T-helper 2 cell treated with Interferon-gamma antibody and Interleukin-4, amounts not matched to agents 100 ng/mL and 5 ng/mL, for 36 hours (primary cell): ENCODE measurements around the gene TAS2R60. TPM values are rescaled to one million over a fixed set of nuclear protein-coding genes. Genes with fewer than 3 reads are reported as not detected.
"Not testable (repeated sequence)": the region's sequence is repeated elsewhere in the genome, so short reads cannot be mapped to it uniquely, and the experiment has no call there.

Source experiments
- intact Hi-C: fragments of 100-400 bp; cut with micrococcal nuclease; formaldehyde crosslinking; loops from one replicate; pipeline ENCODE4 v1.15.1; 2023
- total RNA-seq: library from RNA; stranded (reverse); gene quantifications from 2 replicates; pipeline ENCODE4 v1.2.3, GENCODE V29; 2022

Gene TAS2R60
- total RNA-seq, 1 donor from 2014 or later, result not detected

- intact Hi-C loops, result no loop called here
Measured at GRCh38 chr7:143467724-143468123, 24.5 kb downstream of the TAS2R60 start.

DNA sequence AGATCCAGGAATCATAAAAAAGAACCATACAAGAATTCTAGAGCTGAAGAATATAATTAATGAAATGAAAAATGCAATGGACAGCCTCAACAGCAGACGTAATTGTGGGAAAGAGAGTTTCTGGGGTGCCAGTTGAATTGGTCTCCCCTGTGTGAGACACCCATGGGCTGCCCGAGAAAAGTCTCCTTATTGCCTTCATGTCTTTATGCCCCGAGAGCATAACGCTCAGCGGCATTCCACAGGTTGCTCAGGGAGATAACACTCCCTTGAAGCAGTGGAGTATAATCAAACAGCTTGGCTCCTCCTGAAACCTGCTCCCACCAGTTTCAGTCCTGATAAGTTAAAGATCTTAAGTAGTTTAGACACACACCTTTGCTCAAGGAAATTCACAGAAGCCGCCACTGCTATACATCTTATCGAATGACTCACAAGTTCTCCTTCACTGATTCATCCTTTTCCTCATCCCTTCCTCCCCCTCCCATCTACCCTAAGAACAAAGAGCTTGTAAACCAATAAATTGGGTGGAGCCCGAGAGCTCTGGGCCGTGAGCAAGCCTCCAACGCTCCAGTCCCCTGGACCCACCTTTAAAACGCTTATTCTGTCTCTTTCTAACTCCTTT is 28.9 kb downstream of the TAS2R60 start:
- intact Hi-C loops, result not testable (repeated sequence)

- intact Hi-C loops, result no loop called here
Measured at GRCh38 chr7:143477501-143478150, 34.4 kb downstream of the TAS2R60 start, which contains the start of gene TAS2R41. TSS of gene TAS2R41 (plus strand) at chr7:143477873. CDS start at chr7:143477873, 0 bp downstream.

DNA sequence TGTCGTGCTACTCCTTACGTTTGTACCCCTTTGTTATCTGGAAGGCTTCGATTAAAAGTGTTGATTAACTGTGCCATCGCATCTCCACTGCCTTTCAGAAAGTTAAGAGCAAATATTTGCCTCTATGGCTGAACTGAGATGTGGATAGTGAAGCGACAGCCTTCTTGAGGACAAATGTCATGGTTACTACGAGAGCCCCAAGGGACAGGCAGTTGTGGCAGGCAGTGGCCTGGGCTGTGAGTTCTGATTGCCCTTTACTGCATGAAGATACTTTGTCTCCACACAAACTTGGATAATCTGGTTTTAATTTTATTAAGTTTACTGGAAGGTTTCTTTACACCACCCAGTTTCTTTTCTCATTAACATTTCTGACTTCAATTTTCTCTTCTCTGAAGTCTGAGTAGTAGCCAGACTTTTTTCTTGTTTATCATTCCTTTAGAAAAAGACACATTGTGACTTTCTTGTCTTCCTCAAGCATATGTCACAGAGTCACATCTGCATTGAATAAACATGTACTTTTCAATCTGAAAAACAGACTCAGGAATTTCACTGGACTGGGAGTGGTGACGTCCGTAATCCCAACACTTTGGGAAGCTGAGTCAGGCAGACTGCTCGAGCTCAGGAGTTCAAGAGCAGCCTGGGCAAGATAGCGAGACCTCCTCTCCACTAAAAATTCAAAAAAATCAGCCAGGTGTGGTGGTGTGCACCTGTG is 36.0 kb downstream of the TAS2R60 start:
- intact Hi-C loops, result no loop called here

GRCh38 chr7:143480501-143480900 is 37.2 kb downstream of the TAS2R60 start:
- intact Hi-C loops, result no loop called here

DNA sequence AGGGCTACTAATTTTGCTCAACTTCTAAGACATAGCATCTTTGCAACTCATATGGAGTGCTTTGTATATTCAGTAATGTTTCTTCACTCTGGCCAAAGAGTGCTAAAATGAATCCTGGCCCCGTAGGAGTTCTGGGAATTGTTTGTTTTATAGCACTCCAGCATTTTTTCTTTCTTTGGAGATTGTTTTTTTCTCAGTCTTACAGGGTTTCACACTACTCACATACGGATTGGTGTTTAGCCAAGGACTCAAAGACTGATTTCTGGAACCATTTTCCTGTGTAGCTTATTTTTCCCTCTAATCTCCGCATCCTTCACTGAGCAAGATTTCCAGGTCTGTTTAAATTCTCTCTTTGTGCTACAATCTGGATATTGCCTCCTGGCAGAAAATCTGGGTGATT is 40.9 kb downstream of the TAS2R60 start:
- intact Hi-C loops, result no loop called here

DNA sequence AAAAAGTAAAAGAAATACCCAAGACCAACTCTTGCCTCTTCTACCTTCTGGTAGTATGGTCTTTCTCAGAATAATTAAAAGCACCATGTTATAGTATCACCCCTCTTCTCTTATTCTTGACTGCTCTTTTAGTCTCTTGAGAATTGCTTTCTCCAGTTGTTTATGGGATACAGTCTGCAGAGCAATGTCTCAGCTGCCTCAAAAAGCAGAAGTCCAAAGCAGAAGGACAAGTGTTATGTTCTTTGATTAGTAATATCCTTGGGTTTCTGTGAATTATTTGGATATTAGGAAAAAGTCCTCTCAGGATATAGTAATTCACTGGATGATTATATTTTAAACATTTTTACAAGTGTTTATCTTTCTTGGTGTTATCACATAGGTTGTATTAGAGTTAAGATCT is 41.8 kb downstream of the TAS2R60 start:
- intact Hi-C loops, result no loop called here

DNA sequence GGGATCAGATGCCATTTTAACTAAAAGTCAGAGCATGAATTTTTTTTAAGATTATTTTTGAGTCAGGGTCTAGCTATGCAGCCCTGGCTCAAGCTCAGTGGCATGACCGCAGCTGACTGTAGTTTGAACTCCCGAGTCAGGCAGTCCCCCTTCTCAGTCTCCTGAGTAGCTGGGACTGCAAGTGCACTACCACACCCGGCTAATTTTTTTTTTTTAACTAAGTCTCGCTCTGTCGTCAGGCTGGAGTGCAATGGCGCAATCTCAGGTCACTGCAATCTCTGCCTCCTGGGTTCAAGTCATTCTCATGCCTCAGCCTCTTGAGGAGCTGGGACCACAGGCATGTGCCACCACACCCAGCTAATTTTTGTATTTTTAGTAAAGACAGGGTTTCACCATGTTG is 42.2 kb downstream of the TAS2R60 start:
- intact Hi-C loops, result no loop called here

DNA sequence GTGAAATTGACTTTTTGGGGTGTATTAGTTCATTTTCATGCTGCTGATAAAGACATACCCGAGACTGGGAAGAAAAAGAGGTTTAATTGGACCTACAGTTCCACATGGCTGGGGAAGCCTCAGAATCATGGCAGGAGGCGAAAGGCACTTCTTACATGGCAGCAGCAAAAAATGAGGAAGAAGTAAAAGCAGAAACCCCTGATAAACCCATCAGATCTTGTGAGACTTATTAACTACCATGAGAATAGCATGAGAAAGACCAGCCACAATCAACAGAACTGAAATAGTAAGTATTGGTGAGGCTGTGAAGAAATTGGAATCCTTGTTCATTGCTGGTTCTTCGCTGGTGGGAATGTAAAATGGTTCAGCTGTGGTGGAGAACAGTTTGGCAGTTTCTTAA is 43.0 kb downstream of the TAS2R60 start:
- intact Hi-C loops, result not testable (repeated sequence)

GRCh38 chr7:143487061-143487460 is 43.8 kb downstream of the TAS2R60 start:
- intact Hi-C loops, result no loop called here

DNA sequence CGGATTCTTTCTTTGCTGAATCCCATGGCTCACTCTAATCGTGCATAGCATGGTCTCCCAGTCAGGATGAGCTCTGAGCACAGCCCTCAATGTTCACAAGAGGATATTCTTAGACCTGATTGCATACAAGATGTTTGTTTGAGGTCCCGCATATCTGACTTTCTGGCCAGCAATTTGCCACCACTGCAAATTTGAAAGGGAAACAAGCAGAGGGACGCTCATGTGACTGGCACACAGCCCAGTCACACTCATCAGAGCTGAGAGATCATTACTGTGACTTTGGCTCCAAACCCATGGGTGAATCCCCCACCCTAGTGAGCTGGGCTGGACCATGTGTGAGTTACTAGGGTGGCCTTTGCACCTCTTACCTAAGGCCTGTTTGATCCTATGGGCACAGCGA is 44.3 kb downstream of the TAS2R60 start:
- intact Hi-C loops, result no loop called here

DNA sequence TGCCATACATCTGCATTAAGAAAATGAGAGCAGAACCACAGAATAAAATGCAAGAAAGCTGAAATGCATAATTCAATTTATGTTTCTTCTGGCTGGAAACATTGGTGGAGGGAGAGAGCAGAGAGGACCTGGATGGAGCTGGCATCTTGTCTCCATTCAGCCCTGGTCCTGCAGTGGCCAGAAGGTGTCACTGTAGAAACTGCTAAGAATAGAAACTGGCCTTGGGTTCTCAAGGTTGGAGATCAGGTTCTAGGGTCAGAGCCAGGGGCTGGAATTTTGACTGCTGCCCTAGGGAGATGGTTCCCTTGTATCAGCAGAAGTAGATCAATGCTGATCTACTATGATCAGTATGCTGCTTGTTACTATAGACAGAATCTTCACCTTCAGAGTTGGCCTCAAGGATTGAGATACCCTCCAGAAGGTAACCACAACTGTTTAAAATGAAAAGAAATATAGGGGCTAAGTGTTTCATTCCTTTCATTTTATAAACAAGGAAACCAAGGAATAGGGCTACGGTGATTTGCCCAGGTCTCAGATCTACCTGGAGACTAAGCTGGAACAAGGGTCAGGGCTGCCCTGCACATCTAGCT is 47.6 kb downstream of the TAS2R60 start:
- intact Hi-C loops, result no loop called here

- intact Hi-C loops, result no loop called here
Measured at GRCh38 chr7:143492043-143492471, 48.8 kb downstream of the TAS2R60 start.

- intact Hi-C loops, result no loop called here
Measured at GRCh38 chr7:143492799-143493739, 49.8 kb downstream of the TAS2R60 start.

GRCh38 chr7:143493751-143494150 is 50.5 kb downstream of the TAS2R60 start:
- intact Hi-C loops, result no loop called here

Other genes starting within 250 kb of the TAS2R60 start
- gene TAS2R40, start 221.4 kb upstream of the TAS2R60 start, total RNA-seq, result not detected in 2 replicates
- gene GSTK1, start 180.0 kb upstream of the TAS2R60 start, total RNA-seq, result 363 and 365 TPM in 2 replicates
- gene TMEM139, start 158.5 kb upstream of the TAS2R60 start, total RNA-seq, result 0.89 and 1.2 TPM in 2 replicates
- 118 and 124 TPM in 2 replicates for gene CASP2, start 155.1 kb upstream of the TAS2R60 start, total RNA-seq
- 0.09 TPM in 1 of 2 replicates, not detected in the other for gene CLCN1, start 127.3 kb upstream of the TAS2R60 start, total RNA-seq
- gene FAM131B, start 80.7 kb upstream of the TAS2R60 start, total RNA-seq, result 0.32 and 0.48 TPM in 2 replicates
- 168 and 171 TPM in 2 replicates for gene ZYX, start 62.1 kb upstream of the TAS2R60 start, total RNA-seq
- 0.73 and 1.9 TPM in 2 replicates for gene EPHA1, start 34.6 kb upstream of the TAS2R60 start, total RNA-seq
- gene TAS2R41, start 34.4 kb downstream of the TAS2R60 start, total RNA-seq, result not detected in 2 replicates
- 1.3 and 2.0 TPM in 2 replicates for gene CTAGE15, start 128.3 kb downstream of the TAS2R60 start, total RNA-seq
- 20.7 and 21.3 TPM in 2 replicates for gene TCAF2, start 177.5 kb downstream of the TAS2R60 start, total RNA-seq